Liver (tissue), 9 donors: ENCODE measurements around the gene ELF2. TPM values are rescaled to one million over a fixed set of nuclear protein-coding genes. Genes with fewer than 3 reads are reported as not detected.

Experiments
- DNase-seq: peaks from one replicate; pipeline ENCODE4 v3.0.0-alpha.2; 2017; ENCODE audit warnings: low spot score
- H3K27ac ChIP-seq, 2 donors: one replicate each; pipeline ENCODE4 v1.7.0; 2013; ENCODE audit warnings: inconsistent platforms in 2 of 2, low read length in 2 of 2, control low read depth in 1 of 2, low read depth in 1 of 2, mild to moderate bottlenecking in 1 of 2
- H3K27me3 ChIP-seq, 4 donors: one replicate each; pipeline versions ENCODE4 v1.6.1 to v1.7.0; 2013; ENCODE audit warnings: low read length in 3 of 4, inconsistent platforms in 1 of 4, mild to moderate bottlenecking in 1 of 4, moderate library complexity in 1 of 4; ENCODE audit not compliant: control insufficient read depth in 4 of 4, insufficient read depth in 4 of 4
- H3K36me3 ChIP-seq, 4 donors: one replicate each; pipeline versions ENCODE4 v1.6.1 to v1.7.0; 2013; ENCODE audit warnings: low read length in 3 of 4, mild to moderate bottlenecking in 3 of 4, low read depth in 1 of 4, moderate library complexity in 1 of 4; ENCODE audit not compliant: control insufficient read depth in 4 of 4, insufficient read depth in 3 of 4
- H3K4me1 ChIP-seq, 4 donors: one replicate each; pipeline versions ENCODE4 v1.6.1 to v1.7.0; 2013; ENCODE audit warnings: low read length in 3 of 4, mild to moderate bottlenecking in 3 of 4, moderate library complexity in 1 of 4; ENCODE audit not compliant: control insufficient read depth in 4 of 4, insufficient read depth in 4 of 4
- H3K4me3 ChIP-seq, 3 donors: one replicate each; pipeline versions ENCODE4 v1.6.1 to v1.7.0; 2013; ENCODE audit warnings: low read length in 3 of 3, control low read depth in 1 of 3, low read depth in 1 of 3, mild to moderate bottlenecking in 1 of 3
- H3K9ac ChIP-seq, 2 donors: one replicate each; pipeline ENCODE4 v1.7.0; 2013; ENCODE audit warnings: low read length in 2 of 2, mild to moderate bottlenecking in 2 of 2, moderate library complexity in 2 of 2, control low read depth in 1 of 2, low read depth in 1 of 2
- H3K9me3 ChIP-seq, 4 donors: one replicate each; pipeline versions ENCODE4 v1.6.1 to v1.7.0; 2013; ENCODE audit warnings: low read length in 3 of 4; ENCODE audit not compliant: control insufficient read depth in 4 of 4
- ATF3 ChIP-seq: IDR thresholded peaks from 2 replicates; pipeline ENCODE4 v1.6.1; 2016; ENCODE audit warnings: antibody characterized with exemption
- CTCF ChIP-seq: fragments of 150-350 bp; IDR thresholded peaks from 2 replicates; pipeline ENCODE4 v1.5.1; 2017; ENCODE audit warnings: improper control_type of control experiment, low read depth, low read length; ENCODE audit not compliant: missing input control
- FOXA1 ChIP-seq: IDR thresholded peaks from 2 replicates; pipeline ENCODE4 v1.6.1; 2016; ENCODE audit warnings: antibody characterized with exemption
- FOXA2 ChIP-seq: IDR thresholded peaks from 2 replicates; pipeline ENCODE4 v1.6.1; 2016; ENCODE audit warnings: antibody characterized with exemption
- GABPA ChIP-seq, 2 donors: IDR thresholded peaks in 1 of 2; conservative IDR thresholded peaks in 1 of 2; 2 replicates each; pipeline ENCODE4 v1.6.1; 2016; ENCODE audit warnings: antibody characterized with exemption in 2 of 2, mild to moderate bottlenecking in 1 of 2, moderate library complexity in 1 of 2
- HNF4A ChIP-seq, 2 donors: conservative IDR thresholded peaks; 2 replicates each; pipeline ENCODE4 v1.6.1; 2016; ENCODE audit warnings: antibody characterized with exemption in 2 of 2, mild to moderate bottlenecking in 2 of 2
- HNF4G ChIP-seq: IDR thresholded peaks from 2 replicates; pipeline ENCODE4 v1.6.1; 2016; ENCODE audit warnings: antibody characterized with exemption
- MAX ChIP-seq: IDR thresholded peaks from 2 replicates; pipeline ENCODE4 v1.6.1; 2016; ENCODE audit warnings: antibody characterized with exemption
- NR2F2 ChIP-seq: IDR thresholded peaks from 2 replicates; pipeline ENCODE4 v1.6.1; 2016; ENCODE audit warnings: antibody characterized with exemption
- RAD21 ChIP-seq, 2 donors: IDR thresholded peaks; 2 replicates each; pipeline ENCODE4 v1.6.1; 2016; ENCODE audit warnings: antibody characterized with exemption in 2 of 2, mild to moderate bottlenecking in 2 of 2
- REST ChIP-seq: IDR thresholded peaks from 2 replicates; pipeline ENCODE4 v1.6.1; 2016; ENCODE audit warnings: antibody characterized with exemption, mild to moderate bottlenecking
- RXRA ChIP-seq, 2 donors: IDR thresholded peaks; 2 replicates each; pipeline ENCODE4 v1.6.1; 2017 to 2018; ENCODE audit warnings: antibody characterized with exemption in 2 of 2, mild to moderate bottlenecking in 1 of 2
- SP1 ChIP-seq: IDR thresholded peaks from 2 replicates; pipeline ENCODE4 v1.6.1; 2018; ENCODE audit warnings: antibody characterized with exemption, mild to moderate bottlenecking
- TAF1 ChIP-seq: conservative IDR thresholded peaks from 2 replicates; pipeline ENCODE4 v1.6.1; 2016; ENCODE audit warnings: antibody characterized with exemption, mild to moderate bottlenecking
- YY1 ChIP-seq: IDR thresholded peaks from 2 replicates; pipeline ENCODE4 v1.6.1; 2016; ENCODE audit warnings: antibody characterized with exemption, mild to moderate bottlenecking
- ZBTB33 ChIP-seq: IDR thresholded peaks from 2 replicates; pipeline ENCODE4 v1.6.1; 2016; ENCODE audit warnings: antibody characterized with exemption
- WGBS: extraction: QIAGEN DNeasy Blood & Tissue Kit; methylation state at CpG from one replicate; pipeline ENCODE4 v1.1.7; 2013; 5-methylcytosine and 5-hydroxymethylcytosine counted together
- polyA plus RNA-seq, 2 donors: library from polyadenylated mRNA; stranded (reverse) in 1 of 2; unstranded in 1 of 2; fragments of 200-250 nt in 1 of 2; fragments of >200 nt in 1 of 2; fragmentation: Nextera tagmentation in 1 of 2; extraction: Ambion mirVana in 1 of 2; gene quantifications; one replicate each; pipeline versions ENCODE4 v1.2.1 to v1.2.3, GENCODE V29; 2013 to 2015
- total RNA-seq, 2 donors: library from RNA; depleted of rRNA; stranded (reverse); fragments of >200 nt; gene quantifications; one replicate each; pipeline ENCODE4 v1.2.3, GENCODE V29; 2014
- donor health status: healthy.
- donor health status: healthy.
- donor health status: healthy.
- donor health status: healthy.
- donor health status: healthy.

Gene ELF2
- total and polyA plus RNA-seq, 4 donors = 8.1 to 35.3 (median 24.1) TPM

- 96% methylated on average over 4 of the region's 4 CpGs for WGBS
- Histone ChIP-seq H3K9ac (no peak overlapping the region), H3K4me3 (no peak overlapping the region), H3K36me3 (no peaks in the 10 kb centered on the region), H3K9me3 (no peaks in the 10 kb centered on the region), H3K27me3 (no peaks in the 10 kb centered on the region), H3K4me1 (peaks cover 2 to 38% (median 12%) of the 10 kb centered on the region in 4 donors), H3K27ac (no peak overlapping the region)
- DNase-seq = no peak
- TF ChIP-seq GABPA (IDR thresholded peaks at IDR 0.05 in 1 of 2, conservative IDR thresholded peaks at IDR 0.05 in 1 of 2) = no peak
- no peak for TF ChIP-seq RAD21 (IDR thresholded peaks at IDR 0.05)
- no peak for TF ChIP-seq RXRA (IDR thresholded peaks at IDR 0.05)
- no peak for TF ChIP-seq FOXA1
- no peak for TF ChIP-seq SP1
- no peak for TF ChIP-seq CTCF
- TF ChIP-seq HNF4G = no peak
- TF ChIP-seq YY1 = no peak
- no peak for TF ChIP-seq MAX
- TF ChIP-seq ATF3 = no peak
- no peak for TF ChIP-seq NR2F2
- TF ChIP-seq REST = no peak
- TF ChIP-seq ZBTB33 = no peak
- TF ChIP-seq HNF4A (conservative IDR thresholded peaks at IDR 0.05) = no peak
- no peak for TF ChIP-seq TAF1
- TF ChIP-seq FOXA2 = no peak
Measured at GRCh38 chr4:139078926-139079325, 98.1 kb downstream of the ELF2 start.
